Esophagus squamous epithelium (tissue), 5 donors: ENCODE measurements around the gene MYL6. TPM values are rescaled to one million over a fixed set of nuclear protein-coding genes. Genes with fewer than 3 reads are reported as not detected.
"Not testable (repeated sequence)": the region's sequence is repeated elsewhere in the genome, so short reads cannot be mapped to it uniquely, and the experiment has no call there.

Source experiments
- DNase-seq: peaks from one replicate; lab custom pipeline; 2025; lab: John Stamatoyannopoulos, UW
- H3K27ac ChIP-seq, 4 donors: fragments of 200-600 bp; sonication (generic); one replicate each; pipeline ENCODE4 v1.5.1; 2016 to 2019; ENCODE audit warnings: mild to moderate bottlenecking in 1 of 4
- H3K27me3 ChIP-seq, 4 donors: fragments of 200-600 bp; sonication (generic); 1 replicate in 3 of 4; 2 replicates in 1 of 4; pipeline versions ENCODE4 v1.5.1 to v1.6.0; 2017 to 2021; ENCODE audit warnings: antibody characterized with exemption in 1 of 4
- H3K36me3 ChIP-seq, 3 donors: fragments of 200-600 bp; sonication (generic); one replicate each; pipeline ENCODE4 v1.5.1; 2016 to 2019
- H3K4me1 ChIP-seq, 3 donors: fragments of 200-600 bp; sonication (generic); one replicate each; pipeline ENCODE4 v1.5.1; 2017 to 2019
- H3K4me3 ChIP-seq, 4 donors: fragments of 200-600 bp; sonication (generic); 1 replicate in 3 of 4; 2 replicates in 1 of 4; pipeline ENCODE4 v1.5.1; 2016 to 2019; ENCODE audit warnings: mild to moderate bottlenecking in 2 of 4, moderate library complexity in 1 of 4
- H3K9me3 ChIP-seq, 3 donors: fragments of 200-600 bp; sonication (generic); one replicate each; pipeline ENCODE4 v1.5.1; 2016 to 2019
- POLR2A ChIP-seq, 4 donors: fragments of 450-650 bp; IDR thresholded peaks; one replicate each; pipeline ENCODE4 v1.6.1; 2017; ENCODE audit warnings: antibody characterized with exemption in 4 of 4, mild to moderate bottlenecking in 4 of 4, moderate library complexity in 3 of 4
- WGBS, 2 donors: methylation state at CpG; one replicate each; pipeline ENCODE4 v1.1.5; 2018; 5-methylcytosine and 5-hydroxymethylcytosine counted together
- intact Hi-C: fragments of 100-400 bp; cut with DNase I; formaldehyde crosslinking; loops from one replicate; pipeline ENCODE4 v1.15.0; 2022
- total RNA-seq, 4 donors: library from RNA; depleted of rRNA; stranded (reverse); fragments of >200 nt; gene quantifications; one replicate each; pipeline ENCODE4 v1.1.0, GENCODE V29; 2016
- TF ChIP-seq, protein P1 (sequence below), 6 experiments: fragments of 450-650 bp in 4 of 6; fragments of 200-600 bp in 2 of 6; sonication (generic) in 2 of 6; IDR thresholded peaks; one replicate each; pipeline ENCODE4 v1.5.1; 2016 to 2019; ENCODE audit warnings: antibody characterized with exemption in 6 of 6, mild to moderate bottlenecking in 4 of 6, moderate library complexity in 4 of 6
- donor health status: DM: yes; HTN: yes; CAD: no.

MYL6 gene
- total RNA-seq, 4 donors from 2014 or later = 1,011 to 2,279 (median 1,490) TPM

DNA sequence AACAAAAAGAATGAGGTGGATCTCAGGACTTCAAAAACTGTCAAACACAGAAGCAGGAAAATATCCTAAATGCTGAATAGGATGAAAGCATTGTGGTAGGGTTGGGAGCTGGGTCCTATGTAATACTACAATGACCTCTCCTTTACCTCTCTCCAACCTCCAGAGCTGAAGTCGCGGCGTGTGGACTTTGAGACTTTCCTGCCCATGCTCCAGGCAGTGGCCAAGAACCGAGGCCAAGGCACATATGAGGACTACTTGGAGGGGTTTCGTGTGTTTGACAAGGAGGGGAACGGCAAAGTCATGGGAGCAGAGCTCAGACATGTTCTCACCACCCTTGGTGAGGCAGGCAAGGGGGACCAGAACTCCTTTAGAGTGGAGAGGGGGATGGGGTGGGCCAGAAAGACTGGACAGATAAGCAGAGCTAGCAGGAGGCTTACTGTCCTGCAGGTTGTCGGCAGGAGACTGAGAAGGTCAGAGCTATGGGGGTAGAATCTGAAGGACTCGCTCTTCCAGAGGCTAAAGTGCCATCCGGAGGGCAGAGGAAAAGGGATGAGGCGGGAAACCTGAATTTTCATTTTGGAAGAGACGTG lies 2.8 kb upstream of the MYL6 start:
- intact Hi-C loops = no loop called here
- Histone ChIP-seq H3K4me1 (peaks cover 31 to 57% (median 32%) of the 10 kb centered on the region in 3 donors), H3K27me3 (no peaks in the 10 kb centered on the region), H3K27ac (peak overlapping the region in 1 of 4 donors; percentile 10), H3K36me3 (peaks cover 3 to 17% (median 12%) of the 10 kb centered on the region in 3 donors), H3K9me3 (no peaks in the 10 kb centered on the region), H3K4me3 (no peak overlapping the region)
- DNase-seq = no peak
- TF ChIP-seq, protein P1, sequence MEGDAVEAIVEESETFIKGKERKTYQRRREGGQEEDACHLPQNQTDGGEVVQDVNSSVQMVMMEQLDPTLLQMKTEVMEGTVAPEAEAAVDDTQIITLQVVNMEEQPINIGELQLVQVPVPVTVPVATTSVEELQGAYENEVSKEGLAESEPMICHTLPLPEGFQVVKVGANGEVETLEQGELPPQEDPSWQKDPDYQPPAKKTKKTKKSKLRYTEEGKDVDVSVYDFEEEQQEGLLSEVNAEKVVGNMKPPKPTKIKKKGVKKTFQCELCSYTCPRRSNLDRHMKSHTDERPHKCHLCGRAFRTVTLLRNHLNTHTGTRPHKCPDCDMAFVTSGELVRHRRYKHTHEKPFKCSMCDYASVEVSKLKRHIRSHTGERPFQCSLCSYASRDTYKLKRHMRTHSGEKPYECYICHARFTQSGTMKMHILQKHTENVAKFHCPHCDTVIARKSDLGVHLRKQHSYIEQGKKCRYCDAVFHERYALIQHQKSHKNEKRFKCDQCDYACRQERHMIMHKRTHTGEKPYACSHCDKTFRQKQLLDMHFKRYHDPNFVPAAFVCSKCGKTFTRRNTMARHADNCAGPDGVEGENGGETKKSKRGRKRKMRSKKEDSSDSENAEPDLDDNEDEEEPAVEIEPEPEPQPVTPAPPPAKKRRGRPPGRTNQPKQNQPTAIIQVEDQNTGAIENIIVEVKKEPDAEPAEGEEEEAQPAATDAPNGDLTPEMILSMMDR (IDR thresholded peaks at IDR 0.05) = no peak
- TF ChIP-seq POLR2A (IDR thresholded peaks at IDR 0.05) = no peak
- 90 to 93% methylated on average over 11 of the region's 11 CpGs for WGBS, 2 donors

DNA sequence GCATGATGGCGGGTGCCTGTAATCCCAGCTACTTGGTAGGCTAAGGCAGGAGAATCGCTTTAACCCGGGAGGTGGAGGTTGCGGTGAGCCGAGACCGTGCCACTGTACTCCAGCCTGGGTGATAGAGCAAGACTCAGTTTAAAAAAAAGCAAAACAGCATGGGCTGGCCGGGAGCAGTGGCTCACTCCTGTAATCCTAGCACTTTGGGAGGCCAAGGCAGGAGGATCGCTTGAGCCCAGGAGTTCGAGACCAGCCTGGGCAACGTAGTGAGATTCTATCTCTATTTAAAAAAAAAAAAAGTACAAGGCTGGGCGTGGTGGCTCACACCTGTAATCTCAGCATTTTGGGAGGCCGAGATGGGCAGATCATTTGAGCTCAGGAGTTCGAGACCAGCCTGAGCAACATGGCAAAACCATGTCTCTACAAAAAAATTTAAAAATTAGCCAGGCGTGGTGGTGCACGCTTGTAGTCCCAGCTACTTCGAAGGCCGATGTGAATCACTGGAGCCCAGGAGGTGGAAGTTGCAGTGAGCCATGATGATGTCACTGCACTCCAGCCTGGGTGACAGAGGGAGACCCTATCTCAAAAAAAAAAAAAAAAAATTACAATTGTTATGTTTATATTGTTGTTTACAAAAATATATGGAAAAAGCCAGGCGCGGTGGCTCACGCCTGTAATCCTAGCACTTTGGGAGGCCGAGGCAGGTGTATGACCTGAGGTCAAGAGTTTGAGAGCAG lies 1.5 kb upstream of the MYL6 start:
- Histone ChIP-seq H3K4me1 (peaks cover 34 to 59% (median 34%) of the 10 kb centered on the region in 3 donors), H3K27ac (peak overlapping the region; percentile 93 to 100 (median 99)), H3K36me3 (peaks cover 13 to 30% (median 25%) of the 10 kb centered on the region in 3 donors), H3K4me3 (peak overlapping the region; percentile 61 to 97 (median 80))
- H3K27me3 ChIP-seq, H3K9me3 ChIP-seq, intact Hi-C loops, DNase-seq: not testable (repeated sequence)
- 77 to 79% methylated on average over 19 to 20 of the region's 21 CpGs for WGBS, 2 donors

DNA sequence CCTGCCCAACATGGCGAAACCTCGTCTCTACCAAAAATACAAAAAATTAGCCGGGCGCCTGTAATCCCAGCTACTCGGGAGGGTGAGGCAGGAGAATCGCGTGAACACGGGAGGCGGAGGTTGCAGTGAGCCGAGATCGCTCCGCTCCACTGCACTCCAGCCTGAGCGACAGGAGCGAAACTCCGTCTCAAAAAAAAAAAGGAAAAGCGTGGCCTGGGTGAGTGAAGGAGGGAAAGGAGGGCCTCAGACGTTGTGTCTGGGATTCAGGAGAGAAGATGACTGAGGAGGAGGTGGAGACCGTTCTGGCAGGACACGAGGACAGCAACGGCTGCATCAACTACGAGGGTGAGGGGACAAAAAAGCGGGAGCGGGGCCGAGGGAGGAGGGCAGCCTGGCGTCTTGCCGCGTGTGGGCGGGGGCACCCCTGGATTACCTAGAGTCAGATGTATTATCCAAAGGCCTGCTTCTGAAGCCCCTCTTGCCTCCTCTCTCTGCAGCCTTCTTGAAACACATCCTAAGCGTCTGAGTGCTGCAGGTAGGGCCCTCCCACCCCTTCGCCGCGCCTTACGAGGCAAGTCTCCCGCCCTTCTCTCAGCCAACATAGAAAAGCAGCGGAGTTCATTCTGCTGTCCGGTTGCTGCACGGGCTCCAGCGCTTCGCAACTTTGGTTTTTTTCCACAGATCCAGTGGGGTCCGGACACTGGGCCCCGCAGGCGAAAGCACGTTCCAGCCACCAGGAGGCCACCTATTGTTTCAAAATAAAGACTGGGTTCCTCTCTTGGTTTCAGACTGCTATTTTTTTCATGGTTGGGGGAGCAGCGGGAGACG lies 744 bp upstream of the MYL6 start:
- H3K36me3 ChIP-seq = peaks cover 20 to 38% (median 32%) of the 10 kb centered on the region in 3 donors
- peak overlapping the region; percentile 61 to 97 (median 80) for H3K4me3 ChIP-seq
- peak in 2 of 4 donors; percentile 32 to 41 for TF ChIP-seq POLR2A (IDR thresholded peaks at IDR 0.05)
- TF ChIP-seq, protein P1 (IDR thresholded peaks at IDR 0.05) = peak in 5 of 6 experiments; percentile 59 to 85 (median 70)
- intact Hi-C loops = no loop called here
- peaks cover 34 to 62% (median 39%) of the 10 kb centered on the region in 3 donors for H3K4me1 ChIP-seq
- DNase-seq = no peak
- H3K27me3 ChIP-seq = no peaks in the 10 kb centered on the region
- H3K9me3 ChIP-seq = no peaks in the 10 kb centered on the region
- 4 to 6% methylated on average over 28 to 37 of the region's 45 CpGs for WGBS, 2 donors
- peak overlapping the region; percentile 93 to 100 (median 99) for H3K27ac ChIP-seq

DNA sequence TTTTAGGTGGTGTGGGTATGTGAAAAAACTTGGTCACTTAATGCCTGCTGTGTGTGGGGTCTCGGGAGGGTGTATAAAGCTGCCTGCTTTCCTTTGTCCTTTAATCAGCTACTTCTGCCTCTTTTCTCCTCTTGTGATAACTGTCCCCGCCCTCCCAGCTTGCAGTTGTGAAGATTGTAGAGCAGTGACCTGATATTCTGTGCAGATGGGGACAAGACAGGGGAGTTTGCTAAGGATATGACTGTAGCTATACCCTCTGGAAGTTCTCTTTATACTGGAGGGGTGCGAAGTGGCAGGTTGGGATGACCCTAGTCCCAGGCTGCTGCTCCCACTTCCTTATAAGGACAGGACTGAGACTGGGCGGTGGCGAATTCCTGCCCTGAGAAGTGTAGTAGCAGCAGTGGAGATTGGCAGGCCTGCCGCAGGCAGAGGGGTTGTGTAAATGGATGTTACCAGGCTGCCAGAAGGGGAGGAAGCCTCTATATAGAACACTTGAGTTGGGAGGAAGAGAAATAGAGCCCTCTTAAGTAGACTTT lies 835 bp downstream of the MYL6 start:
- TF ChIP-seq, protein P1 (IDR thresholded peaks at IDR 0.05) = no peak
- TF ChIP-seq POLR2A (IDR thresholded peaks at IDR 0.05) = peak in 2 of 4 donors; percentile 67 to 77
- peak; percentile 32 for DNase-seq
- WGBS, 2 donors = 0 to 3% methylated on average over 5 of the region's 6 CpGs
- H3K4me3 ChIP-seq = peak overlapping the region; percentile 61 to 97 (median 80)
- H3K9me3 ChIP-seq = no peaks in the 10 kb centered on the region
- peaks cover 25 to 53% (median 32%) of the 10 kb centered on the region in 3 donors for H3K4me1 ChIP-seq
- H3K27me3 ChIP-seq = no peaks in the 10 kb centered on the region
- peaks cover 33 to 54% (median 47%) of the 10 kb centered on the region in 3 donors for H3K36me3 ChIP-seq
- intact Hi-C loops = no loop called here
- H3K27ac ChIP-seq = peak overlapping the region; percentile 93 to 100 (median 99)
